ENCODE measurements around the gene CDY1B. TPM values are rescaled to one million over a fixed set of nuclear protein-coding genes. Genes with fewer than 3 reads are reported as not detected.

Gene CDY1B
- total RNA-seq: not detected in 2 replicates

GRCh38 chrY:24047919-24048318 is at the start of gene CDY1B:
Gene CDY1B, minus strand, starts transcription at chrY:24048019. Its CDS starts 331 bp downstream, at chrY:24047688.

All from hair follicle dermal papilla cell (primary cell).